WTC11 (cell line): ENCODE data around the gene C2orf92. TPM values are rescaled to one million over a fixed set of nuclear protein-coding genes. Genes with fewer than 3 reads are reported as not detected.

ENCODE experiments used
- ATAC-seq: fragments of 200-7000 bp; cut with Tn5 transposase; 2 replicates; pipeline ENCODE4 v1.10.0; 2021; ENCODE audit warnings: mild to moderate bottlenecking, moderate library complexity
- CTCF ChIA-PET: fragments of 300-600 bp; sonication (Branson Sonifier 250); formaldehyde crosslinking; loops from one replicate; lab custom pipeline; 2021; ENCODE audit warnings: antibody characterized with exemption; lab: Charles Lee
- POLR2A ChIA-PET: fragments of 350-600 bp; sonication (Branson Sonifier 250); formaldehyde crosslinking; loops from one replicate; lab custom pipeline; 2021; ENCODE audit warnings: antibody characterized with exemption; lab: Charles Lee
- DNase-seq: peaks from one replicate; pipeline ENCODE4 v3.0.0; 2021; ENCODE audit warnings: low spot score
- H3K27ac Mint-ChIP-seq: 2 replicates; pipeline ENCODE4 v1.8.0; 2021; ENCODE audit warnings: mixed read lengths
- H3K27me3 Mint-ChIP-seq: 2 replicates; pipeline ENCODE4 v1.8.0; 2021; ENCODE audit warnings: low read depth, mild to moderate bottlenecking, moderate library complexity, mixed read lengths
- H3K36me3 Mint-ChIP-seq: 2 replicates; pipeline ENCODE4 v1.8.0; 2021; ENCODE audit warnings: mixed read lengths
- H3K4me1 Mint-ChIP-seq: 2 replicates; pipeline ENCODE4 v1.8.0; 2022; ENCODE audit warnings: mixed read lengths
- H3K4me3 Mint-ChIP-seq: 2 replicates; pipeline ENCODE4 v1.8.0; 2021; ENCODE audit warnings: mild to moderate bottlenecking, moderate library complexity, mixed read lengths
- H3K9me3 Mint-ChIP-seq: 2 replicates; pipeline ENCODE4 v1.8.0; 2021; ENCODE audit warnings: mixed read lengths
- CREB1 ChIP-seq: sonication (generic); formaldehyde crosslinking; IDR thresholded peaks from 2 replicates; pipeline ENCODE4 v1.8.0; 2023; ENCODE audit warnings: mild to moderate bottlenecking, missing genetic modification reagents
- FOXJ3 ChIP-seq: sonication (generic); formaldehyde crosslinking; IDR thresholded peaks from 2 replicates; pipeline ENCODE4 v1.9.0; 2021; ENCODE audit warnings: missing genetic modification reagents, mild to moderate bottlenecking, borderline replicate concordance
- GABPB1 ChIP-seq: sonication (generic); formaldehyde crosslinking; IDR thresholded peaks from 2 replicates; pipeline ENCODE4 v1.8.1; 2023; ENCODE audit warnings: mild to moderate bottlenecking, missing genetic modification reagents
- GRHL2 ChIP-seq: fragments of 250-450 bp; sonication (Bioruptor Pico); IDR thresholded peaks from 2 replicates; pipeline ENCODE4 v1.8.0; 2022; ENCODE audit warnings: mild to moderate bottlenecking, moderate library complexity; ENCODE audit not compliant: insufficient replicate concordance, severe bottlenecking
- KAT7 ChIP-seq: sonication (generic); formaldehyde crosslinking; IDR thresholded peaks from 2 replicates; pipeline ENCODE4 v1.8.1; 2023; ENCODE audit warnings: missing genetic modification reagents, mild to moderate bottlenecking, borderline replicate concordance
- MAX ChIP-seq: sonication (generic); formaldehyde crosslinking; IDR thresholded peaks from 2 replicates; pipeline ENCODE4 v1.8.0; 2022; ENCODE audit warnings: mild to moderate bottlenecking, missing genetic modification reagents
- NFATC4 ChIP-seq: fragments of 250-450 bp; sonication (Bioruptor Pico); IDR thresholded peaks from 2 replicates; pipeline ENCODE4 v1.9.0; 2021; ENCODE audit warnings: mild to moderate bottlenecking
- NR2C2 ChIP-seq: sonication (generic); formaldehyde crosslinking; IDR thresholded peaks from 2 replicates; pipeline ENCODE4 v1.8.0; 2022; ENCODE audit warnings: mild to moderate bottlenecking, missing genetic modification reagents
- PRRX2 ChIP-seq: fragments of 250-450 bp; sonication (Bioruptor Pico); IDR thresholded peaks from 2 replicates; pipeline ENCODE4 v1.8.0; 2021; ENCODE audit warnings: mild to moderate bottlenecking
- SP1 ChIP-seq: sonication (generic); formaldehyde crosslinking; conservative IDR thresholded peaks from 2 replicates; pipeline ENCODE4 v1.8.1; 2022; ENCODE audit warnings: missing genetic modification reagents
- STAT6 ChIP-seq: sonication (generic); formaldehyde crosslinking; conservative IDR thresholded peaks from 2 replicates; pipeline ENCODE4 v1.8.1; 2023; ENCODE audit warnings: mild to moderate bottlenecking, low read depth, missing genetic modification reagents, moderate library complexity
- TEAD4 ChIP-seq: sonication (generic); formaldehyde crosslinking; IDR thresholded peaks from 2 replicates; pipeline ENCODE4 v1.8.0; 2022; ENCODE audit warnings: mild to moderate bottlenecking, missing genetic modification reagents
- TP53 ChIP-seq: sonication (generic); formaldehyde crosslinking; IDR thresholded peaks from 2 replicates; pipeline ENCODE4 v1.8.1; 2023; ENCODE audit warnings: mild to moderate bottlenecking, missing genetic modification reagents
- ZNF219 ChIP-seq: sonication (generic); formaldehyde crosslinking; IDR thresholded peaks from 2 replicates; pipeline ENCODE4 v1.8.0; 2023; ENCODE audit warnings: missing genetic modification reagents, mild to moderate bottlenecking, borderline replicate concordance
- ZNF281 ChIP-seq: sonication (generic); formaldehyde crosslinking; IDR thresholded peaks from 2 replicates; pipeline ENCODE4 v1.8.0; 2023; ENCODE audit warnings: mild to moderate bottlenecking, missing genetic modification reagents
- ZNF423 ChIP-seq: fragments of 250-450 bp; sonication (Bioruptor Pico); IDR thresholded peaks from 2 replicates; pipeline ENCODE4 v2.1.2; 2022; ENCODE audit warnings: mild to moderate bottlenecking, moderate library complexity
- ZNF671 ChIP-seq: fragments of 250-450 bp; sonication (Bioruptor Pico); IDR thresholded peaks from 2 replicates; pipeline ENCODE4 v1.8.0; 2021; ENCODE audit warnings: mild to moderate bottlenecking
- total RNA-seq: library from RNA; stranded (reverse); gene quantifications from 3 replicates; pipeline ENCODE4 v1.2.3, GENCODE V29; 2021
- TF ChIP-seq, protein P1 (sequence below): sonication (generic); formaldehyde crosslinking; IDR thresholded peaks from 2 replicates; pipeline ENCODE4 v1.8.1; 2022; ENCODE audit warnings: mild to moderate bottlenecking, missing genetic modification reagents, moderate library complexity, borderline replicate concordance
- TF ChIP-seq, protein P2 (sequence below): fragments of 250-450 bp; sonication (Bioruptor Pico); IDR thresholded peaks from 2 replicates; pipeline ENCODE4 v1.9.0; 2021; ENCODE audit warnings: mild to moderate bottlenecking
- TF ChIP-seq, protein P3 (sequence below): sonication (generic); formaldehyde crosslinking; IDR thresholded peaks from 2 replicates; pipeline ENCODE4 v1.8.1; 2023; ENCODE audit warnings: mild to moderate bottlenecking, missing genetic modification reagents

C2orf92 gene
- total RNA-seq, 1 experiment from 2014 or later = 5.2 TPM

DNA sequence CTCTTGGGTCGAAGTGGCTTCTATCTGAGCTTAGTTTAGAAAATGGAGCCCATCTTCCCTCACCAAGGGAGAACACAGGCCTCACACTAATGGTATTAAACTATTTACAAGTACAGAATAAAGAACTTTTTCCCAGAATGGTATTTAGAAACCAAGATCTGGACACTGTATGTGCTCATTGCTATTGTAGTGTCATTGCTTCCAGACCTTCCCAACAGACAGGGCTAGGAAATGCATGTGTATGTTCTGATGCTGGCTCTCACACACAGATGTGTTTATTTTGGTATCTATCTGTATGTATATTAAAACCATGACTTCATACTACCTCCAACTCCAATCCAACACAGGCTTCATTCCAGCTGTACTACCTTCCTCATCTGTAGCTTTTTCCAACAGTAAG, 15.6 kb upstream of the C2orf92 start:
- peaks cover 60% of the 10 kb centered on the region for H3K36me3 Mint-ChIP-seq
- ChIA-PET POLR2A (interaction anchor here (1.1 kb wide), 1 partner anchor 8 kb away, joined by 3 read pairs; the partner anchor contains the start of gene COX5B), CTCF (interaction anchor here (0.6 to 2.4 kb wide), 3 partner anchors 10 to 381 kb away, joined by 3 to 6 read pairs (median 3); partner anchors contain the start of gene ACTR1B)
- H3K4me1 Mint-ChIP-seq = no peaks in the 10 kb centered on the region
- no peak overlapping the region for H3K4me3 Mint-ChIP-seq
- no peaks in the 10 kb centered on the region for H3K27me3 Mint-ChIP-seq
- no peak for ATAC-seq
- H3K9me3 Mint-ChIP-seq = peaks cover 22% of the 10 kb centered on the region
- no peak overlapping the region for H3K27ac Mint-ChIP-seq
- DNase-seq = no peak
- TF ChIP-seq GABPB1 (CRISPR knock-in tag) (no peak), MAX (CRISPR knock-in tag) (no peak), GRHL2 (CRISPR knock-in tag) (no peak), TEAD4 (no peak), ZNF219 (CRISPR knock-in tag) (no peak), TP53 (CRISPR knock-in tag) (no peak), ZNF671 (CRISPR knock-in tag) (no peak), NFATC4 (no peak), ZNF281 (CRISPR knock-in tag) (no peak)

- DNase-seq = no peak
- TF ChIP-seq, protein P1, sequence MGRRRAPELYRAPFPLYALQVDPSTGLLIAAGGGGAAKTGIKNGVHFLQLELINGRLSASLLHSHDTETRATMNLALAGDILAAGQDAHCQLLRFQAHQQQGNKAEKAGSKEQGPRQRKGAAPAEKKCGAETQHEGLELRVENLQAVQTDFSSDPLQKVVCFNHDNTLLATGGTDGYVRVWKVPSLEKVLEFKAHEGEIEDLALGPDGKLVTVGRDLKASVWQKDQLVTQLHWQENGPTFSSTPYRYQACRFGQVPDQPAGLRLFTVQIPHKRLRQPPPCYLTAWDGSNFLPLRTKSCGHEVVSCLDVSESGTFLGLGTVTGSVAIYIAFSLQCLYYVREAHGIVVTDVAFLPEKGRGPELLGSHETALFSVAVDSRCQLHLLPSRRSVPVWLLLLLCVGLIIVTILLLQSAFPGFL (CRISPR knock-in tag) = no peak
- TF ChIP-seq NR2C2 (CRISPR knock-in tag) = no peak
- TF ChIP-seq, protein P2, sequence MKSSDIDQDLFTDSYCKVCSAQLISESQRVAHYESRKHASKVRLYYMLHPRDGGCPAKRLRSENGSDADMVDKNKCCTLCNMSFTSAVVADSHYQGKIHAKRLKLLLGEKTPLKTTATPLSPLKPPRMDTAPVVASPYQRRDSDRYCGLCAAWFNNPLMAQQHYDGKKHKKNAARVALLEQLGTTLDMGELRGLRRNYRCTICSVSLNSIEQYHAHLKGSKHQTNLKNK (CRISPR knock-in tag) = no peak
- TF ChIP-seq, all 79 proteins: peak for 0
- Mint-ChIP-seq H3K27me3 (no peaks in the 10 kb centered on the region), H3K27ac (no peak overlapping the region), H3K9me3 (peaks cover 22% of the 10 kb centered on the region), H3K36me3 (peaks cover 55% of the 10 kb centered on the region), H3K4me1 (no peaks in the 10 kb centered on the region), H3K4me3 (no peak overlapping the region)
- no peak for ATAC-seq
- POLR2A ChIA-PET = interaction anchor here (1.1 kb wide), 1 partner anchor 8 kb away, joined by 3 read pairs; the partner anchor contains the start of gene COX5B
- CTCF ChIA-PET = interaction anchor here (0.6 to 2.4 kb wide), 2 partner anchors 10 to 381 kb away, joined by 3 to 6 read pairs; partner anchors contain the start of gene ACTR1B
Observed at GRCh38 chr2:97654309-97654708, 15.2 kb upstream of the C2orf92 start.

DNA sequence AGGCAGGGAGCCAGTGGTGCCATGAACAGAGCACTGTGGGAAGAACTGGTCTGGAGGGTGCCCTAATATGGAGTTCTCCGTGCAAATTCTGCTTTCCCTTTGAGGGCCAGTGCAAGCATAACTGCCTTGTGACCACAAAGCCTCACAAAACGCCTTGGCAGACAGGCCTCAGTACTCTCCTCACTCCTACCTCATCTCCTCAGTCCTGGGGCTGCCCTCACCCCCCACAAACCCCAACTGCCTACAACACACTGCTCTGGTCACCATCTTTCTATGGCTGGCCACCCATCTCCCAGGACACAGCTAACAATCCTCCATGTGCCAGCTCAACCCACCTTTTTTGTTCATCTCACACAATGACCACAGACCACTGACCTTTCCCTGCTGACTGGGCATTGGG, 14.7 kb upstream of the C2orf92 start:
- H3K4me1 Mint-ChIP-seq = no peaks in the 10 kb centered on the region
- CTCF ChIA-PET = interaction anchor here (2.4 kb wide), 1 partner anchor 10 kb away, joined by 6 read pairs; the partner anchor contains the start of gene ACTR1B
- H3K27ac Mint-ChIP-seq = no peak overlapping the region
- DNase-seq (no peak), ATAC-seq (no peak)
- H3K4me3 Mint-ChIP-seq = no peak overlapping the region
- no peaks in the 10 kb centered on the region for H3K27me3 Mint-ChIP-seq
- POLR2A ChIA-PET = interaction anchor here (1.1 kb wide), 2 partner anchors 9 kb away, joined by 3 to 4 read pairs; partner anchors contain the start of gene COX5B
- H3K36me3 Mint-ChIP-seq = peaks cover 50% of the 10 kb centered on the region
- H3K9me3 Mint-ChIP-seq = peaks cover 22% of the 10 kb centered on the region
- TF ChIP-seq FOXJ3 (CRISPR knock-in tag) = no peak
- no peak for TF ChIP-seq ZNF281 (CRISPR knock-in tag)
- TF ChIP-seq, protein P3, sequence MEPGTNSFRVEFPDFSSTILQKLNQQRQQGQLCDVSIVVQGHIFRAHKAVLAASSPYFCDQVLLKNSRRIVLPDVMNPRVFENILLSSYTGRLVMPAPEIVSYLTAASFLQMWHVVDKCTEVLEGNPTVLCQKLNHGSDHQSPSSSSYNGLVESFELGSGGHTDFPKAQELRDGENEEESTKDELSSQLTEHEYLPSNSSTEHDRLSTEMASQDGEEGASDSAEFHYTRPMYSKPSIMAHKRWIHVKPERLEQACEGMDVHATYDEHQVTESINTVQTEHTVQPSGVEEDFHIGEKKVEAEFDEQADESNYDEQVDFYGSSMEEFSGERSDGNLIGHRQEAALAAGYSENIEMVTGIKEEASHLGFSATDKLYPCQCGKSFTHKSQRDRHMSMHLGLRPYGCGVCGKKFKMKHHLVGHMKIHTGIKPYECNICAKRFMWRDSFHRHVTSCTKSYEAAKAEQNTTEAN (CRISPR knock-in tag) = no peak
- TF ChIP-seq PRRX2 (CRISPR knock-in tag) = no peak
- TF ChIP-seq STAT6 (CRISPR knock-in tag) = no peak
- no peak for TF ChIP-seq GRHL2 (CRISPR knock-in tag)
- no peak for TF ChIP-seq SP1
- no peak for TF ChIP-seq ZNF219 (CRISPR knock-in tag)
- no peak for TF ChIP-seq ZNF423 (CRISPR knock-in tag)
- TF ChIP-seq CREB1 (CRISPR knock-in tag) = no peak
- TF ChIP-seq KAT7 (CRISPR knock-in tag) = no peak
